SK-N-SH (cell line): ENCODE data around the gene UGDH. TPM values are rescaled to one million over a fixed set of nuclear protein-coding genes. Genes with fewer than 3 reads are reported as not detected.

Experiments used
- CTCF ChIA-PET: fragments of 300-600, 350-600 bp; formaldehyde crosslinking; extraction: SDS; loops from one replicate; lab custom pipeline; 2021; lab: Yijun Ruan, JAX
- POLR2A ChIA-PET: fragments of 350-600 bp; sonication (Branson Sonifier 250); formaldehyde crosslinking; extraction: SDS; loops from one replicate; lab custom pipeline; 2020; ENCODE audit warnings: antibody characterized with exemption, inconsistent platforms; lab: Yijun Ruan, JAX
- DNase-seq: peaks from one replicate; pipeline ENCODE4 v3.0.0; 2012
- H2AFZ ChIP-seq: fragments of 200-600 bp; sonication (generic); 2 replicates; pipeline ENCODE4 v1.8.1; 2016; ENCODE audit warnings: antibody characterized with exemption, mild to moderate bottlenecking, low read depth
- H3F3A ChIP-seq: fragments of 200-600 bp; sonication (generic); replicated peaks from 2 replicates; pipeline ENCODE3; 2016; ENCODE audit warnings: antibody characterized with exemption, mild to moderate bottlenecking; ENCODE audit not compliant: insufficient read depth
- H3K27ac ChIP-seq, 2 experiments: fragments of 200-500 bp in 1 of 2; fragments of 200-600 bp in 1 of 2; sonication (Bioruptor generic) in 1 of 2; sonication (generic), shearing (Covaris generic) in 1 of 2; 2 replicates each; pipeline versions ENCODE4 v1.5.1 to v1.6.1; 2014 to 2016; ENCODE audit warnings: low read depth in 2 of 2, inconsistent platforms in 1 of 2, low read length in 1 of 2, mild to moderate bottlenecking in 1 of 2, mixed read lengths in 1 of 2
- H3K27me3 ChIP-seq: fragments of 200-600 bp; sonication (generic), shearing (Covaris generic); 2 replicates; pipeline ENCODE4 v1.6.1; 2016; ENCODE audit warnings: mixed run types; ENCODE audit not compliant: insufficient read depth
- H3K36me3 ChIP-seq, 2 experiments: fragments of 200-500 bp in 1 of 2; fragments of 200-600 bp in 1 of 2; sonication (Bioruptor generic) in 1 of 2; sonication (generic) in 1 of 2; replicated peaks in 1 of 2; 2 replicates each; pipeline versions ENCODE3 to v1.5.1; 2014 to 2016; ENCODE audit warnings: low read length in 1 of 2, mild to moderate bottlenecking in 1 of 2; ENCODE audit not compliant: insufficient read depth in 2 of 2, control insufficient read depth in 1 of 2
- H3K4me1 ChIP-seq, 2 experiments: fragments of 200-500 bp in 1 of 2; fragments of 200-600 bp in 1 of 2; sonication (Bioruptor generic) in 1 of 2; sonication (generic), shearing (Covaris generic) in 1 of 2; 2 replicates each; pipeline versions ENCODE4 v1.5.1 to v1.6.1; 2014 to 2016; ENCODE audit warnings: low read depth in 1 of 2, low read length in 1 of 2, mixed run types in 1 of 2; ENCODE audit not compliant: insufficient read depth in 2 of 2, control insufficient read depth in 1 of 2
- H3K4me2 ChIP-seq: fragments of 200-600 bp; sonication (generic), shearing (Covaris generic); 2 replicates; pipeline ENCODE4 v1.6.1; 2017; ENCODE audit warnings: mixed run types
- H3K4me3 ChIP-seq, 2 experiments: fragments of 200-500 bp in 1 of 2; fragments of 200-600 bp in 1 of 2; sonication (Bioruptor generic) in 1 of 2; sonication (generic), shearing (Covaris generic) in 1 of 2; 2 replicates each; pipeline versions ENCODE4 v1.5.1 to v1.8.1; 2014 to 2016; ENCODE audit warnings: low read depth in 2 of 2, inconsistent platforms in 1 of 2, low read length in 1 of 2, mild to moderate bottlenecking in 1 of 2, mixed read lengths in 1 of 2, moderate library complexity in 1 of 2
- H3K79me2 ChIP-seq: fragments of 200-600 bp; sonication (generic); 2 replicates; pipeline ENCODE4 v1.8.1; 2017; ENCODE audit warnings: mild to moderate bottlenecking; ENCODE audit not compliant: insufficient read depth
- H3K9ac ChIP-seq: fragments of 200-600 bp; sonication (generic); 2 replicates; pipeline ENCODE4 v1.6.1; 2017; ENCODE audit warnings: mixed run types
- H3K9me2 ChIP-seq: fragments of 200-600 bp; sonication (generic); 2 replicates; pipeline ENCODE4 v1.6.1; 2017; ENCODE audit warnings: mixed run types
- H3K9me3 ChIP-seq: fragments of 200-600 bp; sonication (generic); 2 replicates; pipeline ENCODE4 v1.6.1; 2017; ENCODE audit warnings: mixed run types, mild to moderate bottlenecking, moderate library complexity
- H4K20me1 ChIP-seq: fragments of 200-600 bp; sonication (generic); 2 replicates; pipeline ENCODE4 v1.6.1; 2017; ENCODE audit warnings: mild to moderate bottlenecking, mixed run types; ENCODE audit not compliant: insufficient read depth
- EP300 ChIP-seq, 2 experiments: IDR thresholded peaks; 2 replicates each; pipeline versions ENCODE4 v1.4.0 to v1.6.1; 2012; ENCODE audit warnings: borderline replicate concordance in 1 of 2, low read depth in 1 of 2, low read length in 1 of 2
- FOSL2 ChIP-seq: IDR thresholded peaks from 2 replicates; pipeline ENCODE4 v1.4.0; 2012; ENCODE audit warnings: low read depth, mild to moderate bottlenecking, moderate library complexity, borderline replicate concordance
- GABPA ChIP-seq: IDR thresholded peaks from 2 replicates; pipeline ENCODE4 v1.4.0; 2012; ENCODE audit warnings: low read depth, mild to moderate bottlenecking
- JUND ChIP-seq: IDR thresholded peaks from 2 replicates; pipeline ENCODE4 v1.4.0; 2012
- NFIC ChIP-seq: IDR thresholded peaks from 2 replicates; pipeline ENCODE4 v1.4.0; 2012; ENCODE audit warnings: borderline replicate concordance
- NRF1 ChIP-seq: IDR thresholded peaks from 2 replicates; pipeline ENCODE4 v1.6.1; 2012; ENCODE audit warnings: low read depth, mild to moderate bottlenecking, low read length
- POLR2AphosphoS5 ChIP-seq: IDR thresholded peaks from 2 replicates; pipeline ENCODE4 v1.6.1; 2012; ENCODE audit warnings: low read depth, low read length
- RCOR1 ChIP-seq: fragments of 150-350 bp; IDR thresholded peaks from 2 replicates; pipeline ENCODE4 v1.6.1; 2017; ENCODE audit warnings: antibody characterized with exemption, low read length
- RXRA ChIP-seq: IDR thresholded peaks from 2 replicates; pipeline ENCODE4 v1.4.0; 2012; ENCODE audit warnings: low read depth, mild to moderate bottlenecking, borderline replicate concordance
- SIN3A ChIP-seq: IDR thresholded peaks from 2 replicates; pipeline ENCODE4 v1.6.1; 2012; ENCODE audit warnings: low read depth, mild to moderate bottlenecking, low read length, moderate library complexity, borderline replicate concordance
- TAF1 ChIP-seq: IDR thresholded peaks from 2 replicates; pipeline ENCODE4 v1.6.1; 2012; ENCODE audit warnings: low read depth, mild to moderate bottlenecking, low read length, moderate library complexity, borderline replicate concordance
- WGBS: methylation state at CpG from one replicate; pipeline ENCODE4 v1.1.6; 2017; ENCODE audit warnings: low lambda C conversion rate; 5-methylcytosine and 5-hydroxymethylcytosine counted together
- polyA plus RNA-seq, 3 experiments: library from polyadenylated mRNA; depleted of rRNA; stranded (reverse); fragments of >200 nt; gene quantifications; 2 replicates each; pipeline ENCODE4 v1.2.3, GENCODE V29; 2012
- TF ChIP-seq, protein P1 (sequence below): IDR thresholded peaks from 2 replicates; pipeline ENCODE4 v1.4.0; 2012; ENCODE audit warnings: low read depth, borderline replicate concordance

Gene UGDH
- polyA plus RNA-seq, 1 of the 3 experiments (the other 2 are of a cell fraction) = 41.6 TPM

DNA sequence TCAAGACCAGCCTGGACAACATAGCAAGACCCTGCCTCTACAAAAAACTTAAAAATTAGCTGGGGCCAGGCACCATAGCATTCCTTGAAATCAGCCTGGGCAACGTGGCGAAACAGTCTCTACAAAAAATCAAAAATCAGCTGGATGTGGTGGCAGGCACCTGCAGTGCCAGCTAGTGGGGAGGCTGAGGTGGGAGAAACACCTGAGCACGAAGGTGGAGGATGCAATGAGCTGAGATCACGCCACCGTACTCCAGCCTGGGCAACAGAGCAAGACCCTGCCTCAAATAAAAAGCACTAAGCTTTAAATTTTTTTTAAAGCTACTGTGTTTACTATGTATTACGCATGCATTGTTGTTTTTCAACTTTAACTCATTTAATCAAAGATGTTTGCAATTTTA, 71.8 kb downstream of the UGDH start:
- Histone ChIP-seq H3K4me1 (peaks cover 11 to 12% of the 10 kb centered on the region in 2 experiments; a peak in 3 of 4 replicates), H4K20me1 (peaks cover 50% of the 10 kb centered on the region), H3K9ac (no peak overlapping the region), H3K27ac (no peak overlapping the region), H3K4me2 (no peak overlapping the region), H3K79me2 (peaks cover 48% of the 10 kb centered on the region), H3K4me3 (no peak overlapping the region), H3K9me3 (no peaks in the 10 kb centered on the region), H3K9me2 (no peaks in the 10 kb centered on the region), H3F3A (peaks cover 77% of the 10 kb centered on the region), H2AFZ (no peak overlapping the region), H3K36me3 (peaks cover 72% of the 10 kb centered on the region in 2 experiments), H3K27me3 (no peaks in the 10 kb centered on the region)
- ChIA-PET POLR2A (interaction anchor here (0.6 kb wide), 1 partner anchor 87 kb away, joined by 3 read pairs; no protein-coding TSS in a partner anchor), CTCF (interaction anchor here (0.8 to 5.8 kb wide), 3 partner anchors 11 to 17 kb away, joined by 4 to 23 read pairs (median 4); no protein-coding TSS in a partner anchor)
- 95% methylated on average over 6 of the region's 6 CpGs for WGBS
- no peak for TF ChIP-seq POLR2AphosphoS5
- TF ChIP-seq JUND = no peak
- TF ChIP-seq TAF1 = no peak
- no peak for TF ChIP-seq NRF1
- no peak for TF ChIP-seq RCOR1
- TF ChIP-seq EP300 (IDR thresholded peaks at IDR 0.05; ENCODE audit: borderline replicate concordance in 1 of 2, low read depth in 1 of 2, low read length in 1 of 2) = no peak
- TF ChIP-seq SIN3A = no peak
- no peak for DNase-seq

- no peak overlapping the region for H3K27ac ChIP-seq
- H3K27me3 ChIP-seq = no peaks in the 10 kb centered on the region
- H3K36me3 ChIP-seq = peaks cover 79% of the 10 kb centered on the region in 2 experiments
- peaks cover 42% of the 10 kb centered on the region for H3K79me2 ChIP-seq
- no peak overlapping the region for H3K4me2 ChIP-seq
- ChIA-PET POLR2A (no interaction called here), CTCF (interaction anchor here (1.5 kb wide), 1 partner anchor 16 kb away, joined by 5 read pairs; no protein-coding TSS in a partner anchor)
- H3K9me2 ChIP-seq = no peaks in the 10 kb centered on the region
- peaks cover 11 to 12% of the 10 kb centered on the region in 2 experiments; a peak in 3 of 4 replicates for H3K4me1 ChIP-seq
- H4K20me1 ChIP-seq = peaks cover 53% of the 10 kb centered on the region
- no peak overlapping the region for H3K4me3 ChIP-seq
- peaks cover 81% of the 10 kb centered on the region for H3F3A ChIP-seq
- TF ChIP-seq, protein P1, sequence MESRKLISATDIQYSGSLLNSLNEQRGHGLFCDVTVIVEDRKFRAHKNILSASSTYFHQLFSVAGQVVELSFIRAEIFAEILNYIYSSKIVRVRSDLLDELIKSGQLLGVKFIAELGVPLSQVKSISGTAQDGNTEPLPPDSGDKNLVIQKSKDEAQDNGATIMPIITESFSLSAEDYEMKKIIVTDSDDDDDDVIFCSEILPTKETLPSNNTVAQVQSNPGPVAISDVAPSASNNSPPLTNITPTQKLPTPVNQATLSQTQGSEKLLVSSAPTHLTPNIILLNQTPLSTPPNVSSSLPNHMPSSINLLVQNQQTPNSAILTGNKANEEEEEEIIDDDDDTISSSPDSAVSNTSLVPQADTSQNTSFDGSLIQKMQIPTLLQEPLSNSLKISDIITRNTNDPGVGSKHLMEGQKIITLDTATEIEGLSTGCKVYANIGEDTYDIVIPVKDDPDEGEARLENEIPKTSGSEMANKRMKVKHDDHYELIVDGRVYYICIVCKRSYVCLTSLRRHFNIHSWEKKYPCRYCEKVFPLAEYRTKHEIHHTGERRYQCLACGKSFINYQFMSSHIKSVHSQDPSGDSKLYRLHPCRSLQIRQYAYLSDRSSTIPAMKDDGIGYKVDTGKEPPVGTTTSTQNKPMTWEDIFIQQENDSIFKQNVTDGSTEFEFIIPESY = no peak
- TF ChIP-seq NFIC (no peak), GABPA (no peak), FOSL2 (no peak), RXRA (no peak)
- TF ChIP-seq, all 33 proteins: peak for 0
- Histone ChIP-seq H3K9ac (no peak overlapping the region), H3K9me3 (no peaks in the 10 kb centered on the region), H2AFZ (no peak overlapping the region)
- DNase-seq = no peak
- WGBS = 32% methylated on average over 2 of the region's 2 CpGs
Measured at GRCh38 chr4:39453738-39454137, 73.5 kb downstream of the UGDH start.
